Posterior vena cava (tissue), 2 donors: ENCODE measurements around the gene CIAO2A. TPM values are rescaled to one million over a fixed set of nuclear protein-coding genes. Genes with fewer than 3 reads are reported as not detected.
"Not testable (repeated sequence)": the region's sequence is repeated elsewhere in the genome, so short reads cannot be mapped to it uniquely, and the experiment has no call there.

ENCODE experiments used
- DNase-seq: peaks from one replicate; pipeline ENCODE4 v3.0.0-alpha.2; 2020; ENCODE audit warnings: low spot score
- intact Hi-C, 2 donors: fragments of 100-400 bp; cut with DNase I; formaldehyde crosslinking; loops; one replicate each; pipeline versions ENCODE4 v1.14.1 to v1.14.2; 2022 to 2023
- total RNA-seq, 2 donors: library from RNA; stranded (reverse); fragmentation: NEBNext Ultra II Directional; extraction: Animal tissue kit (Norgen Biotek cat#: 25700); gene quantifications; one replicate each; pipeline ENCODE4 v1.2.1, GENCODE V29; 2021
- donor health status: DM: yes; HTN: yes; CAD: no.
- donor health status: DM: yes; HTN: yes; CAD: no.

CIAO2A gene
- total RNA-seq, 2 donors from 2014 or later, result 22.8 to 26.0 TPM

GRCh38 chr15:64089543-64090280 lies 3.9 kb downstream of the CIAO2A start:
- no peak for DNase-seq
- intact Hi-C loops, result no loop called here

- intact Hi-C loops, result no loop called here
- DNase-seq, result no peak
Measured at GRCh38 chr15:64082757-64083156, 10.9 kb downstream of the CIAO2A start.

- intact Hi-C loops, result loop anchor here in 1 of 2 donors (2.0 kb wide), 1 partner anchor 41 kb away; no protein-coding TSS in a partner anchor
- DNase-seq, result not testable (repeated sequence)
Measured at GRCh38 chr15:64073496-64073895, 20.1 kb downstream of the CIAO2A start.

GRCh38 chr15:64072812-64073211 lies 20.8 kb downstream of the CIAO2A start:
- intact Hi-C loops, result loop anchor here in 1 of 2 donors (2.0 kb wide), 1 partner anchor 42 kb away; no protein-coding TSS in a partner anchor
- DNase-seq, result no peak

GRCh38 chr15:64071931-64072765 lies 21.5 kb downstream of the CIAO2A start:
- DNase-seq, result no peak
- intact Hi-C loops, result loop anchor here in 1 of 2 donors (2.0 kb wide), 1 partner anchor 43 kb away; no protein-coding TSS in a partner anchor

- intact Hi-C loops, result no loop called here
- no peak for DNase-seq
Measured at GRCh38 chr15:64070965-64071851, 22.4 kb downstream of the CIAO2A start.

- intact Hi-C loops, result no loop called here
- no peak for DNase-seq
Measured at GRCh38 chr15:64070106-64070505, 23.5 kb downstream of the CIAO2A start.

GRCh38 chr15:64068133-64068532 lies 25.5 kb downstream of the CIAO2A start:
- DNase-seq, result no peak
- intact Hi-C loops, result loop anchor here (5.0 kb wide), 2 partner anchors 316 to 321 kb away; no protein-coding TSS in a partner anchor

- DNase-seq, result no peak
- intact Hi-C loops, result loop anchor here (5.0 kb wide), 2 partner anchors 315 to 320 kb away; no protein-coding TSS in a partner anchor
Measured at GRCh38 chr15:64067564-64068030, 26.0 kb downstream of the CIAO2A start.

- intact Hi-C loops, result loop anchor here (5.0 kb wide), 2 partner anchors 314 to 319 kb away; no protein-coding TSS in a partner anchor
- no peak for DNase-seq
Measured at GRCh38 chr15:64066451-64066850, 27.2 kb downstream of the CIAO2A start.

- no peak for DNase-seq
- intact Hi-C loops, result no loop called here
Measured at GRCh38 chr15:64060716-64061115, 32.9 kb downstream of the CIAO2A start.

- intact Hi-C loops, DNase-seq: not testable (repeated sequence)
Measured at GRCh38 chr15:64059104-64059503, 34.5 kb downstream of the CIAO2A start.

GRCh38 chr15:64058279-64058678 lies 35.4 kb downstream of the CIAO2A start:
- no peak for DNase-seq
- intact Hi-C loops, result no loop called here

- DNase-seq, intact Hi-C loops: not testable (repeated sequence)
Measured at GRCh38 chr15:64053674-64054073, 40.0 kb downstream of the CIAO2A start.

- intact Hi-C loops, result no loop called here
- no peak for DNase-seq
Measured at GRCh38 chr15:64052925-64053491, 40.6 kb downstream of the CIAO2A start.

GRCh38 chr15:64051407-64052259 lies 42.0 kb downstream of the CIAO2A start:
- intact Hi-C loops, result no loop called here
- no peak for DNase-seq

- no peak for DNase-seq
- intact Hi-C loops, result no loop called here
Measured at GRCh38 chr15:64051093-64051402, 42.6 kb downstream of the CIAO2A start.
